HCT116 (cell line): ENCODE measurements around the gene HEATR5B.

ENCODE experiments used
- EZH2 ChIP-seq: fragments of 200-600 bp; sonication (generic); IDR thresholded peaks from 2 replicates; pipeline ENCODE4 v1.6.1; 2017; ENCODE audit warnings: antibody characterized with exemption, mixed run types
- MAX ChIP-seq: IDR thresholded peaks from 2 replicates; pipeline ENCODE4 v1.6.1; 2012
- POLR2A ChIP-seq: IDR thresholded peaks from 2 replicates; pipeline ENCODE4 v1.7.0; 2011; ENCODE audit warnings: borderline replicate concordance; ENCODE audit not compliant: insufficient read depth, insufficient read length; ENCODE audit errors: extremely low read depth
- POLR2AphosphoS5 ChIP-seq: IDR thresholded peaks from 2 replicates; pipeline ENCODE4 v1.6.1; 2011; ENCODE audit warnings: mild to moderate bottlenecking, low read depth, low read length, moderate library complexity
- TF ChIP-seq, protein P1 (sequence below), 3 experiments: fragments of 200-600 bp in 1 of 3; sonication (generic) in 1 of 3; IDR thresholded peaks in 2 of 3; conservative IDR thresholded peaks in 1 of 3; 2 replicates each; pipeline ENCODE4 v1.5.1; 2012 to 2017; ENCODE audit warnings: low read depth in 2 of 3, low read length in 2 of 3, antibody characterized with exemption in 1 of 3, borderline replicate concordance in 1 of 3, control low read depth in 1 of 3, mild to moderate bottlenecking in 1 of 3, mixed read lengths in 1 of 3, mixed run types in 1 of 3, moderate library complexity in 1 of 3; ENCODE audit not compliant: insufficient read depth in 1 of 3

DNA sequence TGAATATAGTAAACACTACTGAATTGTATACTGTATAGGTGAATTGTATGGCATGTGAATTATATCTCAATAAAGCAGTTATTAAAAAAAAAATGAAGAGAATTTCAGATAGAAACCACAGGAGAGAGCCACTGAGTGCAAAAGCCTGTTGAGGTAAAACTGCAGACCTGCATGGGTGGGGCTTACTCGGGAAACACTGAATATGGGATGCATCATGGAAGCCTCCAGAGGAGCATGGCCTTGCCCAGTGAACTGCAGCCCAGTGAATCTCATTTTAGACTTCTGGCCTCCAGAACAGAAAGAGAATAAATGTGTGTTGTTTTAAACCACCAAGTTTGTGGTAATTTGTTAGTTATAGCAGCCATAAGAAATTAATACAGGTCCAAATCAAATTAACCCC lies 15.9 kb upstream of the HEATR5B start:
- no peak for TF ChIP-seq MAX
- TF ChIP-seq, protein P1, sequence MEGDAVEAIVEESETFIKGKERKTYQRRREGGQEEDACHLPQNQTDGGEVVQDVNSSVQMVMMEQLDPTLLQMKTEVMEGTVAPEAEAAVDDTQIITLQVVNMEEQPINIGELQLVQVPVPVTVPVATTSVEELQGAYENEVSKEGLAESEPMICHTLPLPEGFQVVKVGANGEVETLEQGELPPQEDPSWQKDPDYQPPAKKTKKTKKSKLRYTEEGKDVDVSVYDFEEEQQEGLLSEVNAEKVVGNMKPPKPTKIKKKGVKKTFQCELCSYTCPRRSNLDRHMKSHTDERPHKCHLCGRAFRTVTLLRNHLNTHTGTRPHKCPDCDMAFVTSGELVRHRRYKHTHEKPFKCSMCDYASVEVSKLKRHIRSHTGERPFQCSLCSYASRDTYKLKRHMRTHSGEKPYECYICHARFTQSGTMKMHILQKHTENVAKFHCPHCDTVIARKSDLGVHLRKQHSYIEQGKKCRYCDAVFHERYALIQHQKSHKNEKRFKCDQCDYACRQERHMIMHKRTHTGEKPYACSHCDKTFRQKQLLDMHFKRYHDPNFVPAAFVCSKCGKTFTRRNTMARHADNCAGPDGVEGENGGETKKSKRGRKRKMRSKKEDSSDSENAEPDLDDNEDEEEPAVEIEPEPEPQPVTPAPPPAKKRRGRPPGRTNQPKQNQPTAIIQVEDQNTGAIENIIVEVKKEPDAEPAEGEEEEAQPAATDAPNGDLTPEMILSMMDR (IDR thresholded peaks at IDR 0.05 in 2 of 3, conservative IDR thresholded peaks at IDR 0.05 in 1 of 3; ENCODE audit: borderline replicate concordance in 1 of 3, insufficient read depth in 1 of 3, low read depth in 2 of 3, low read length in 2 of 3), result no peak
- TF ChIP-seq POLR2AphosphoS5, result no peak
- no peak for TF ChIP-seq POLR2A
- no peak for TF ChIP-seq EZH2
